HG03432 (cell line): ENCODE data around the gene IL22RA1.

Experiments
- ATAC-seq: cut with Tn5 transposase; IDR thresholded peaks from one replicate; pipeline ENCODE4 v1.9.1; 2021; ENCODE audit warnings: mild to moderate bottlenecking, moderate library complexity; ENCODE audit not compliant: unreplicated experiment

Gene IL22RA1

GRCh38 chr1:24167008-24167407 is 24.1 kb upstream of the IL22RA1 start:
- no peak for ATAC-seq

GRCh38 chr1:24165500-24165899 is 22.6 kb upstream of the IL22RA1 start:
- ATAC-seq, result no peak

GRCh38 chr1:24164004-24164403 is 21.1 kb upstream of the IL22RA1 start:
- ATAC-seq, result no peak

GRCh38 chr1:24162201-24162600 is 19.3 kb upstream of the IL22RA1 start:
- no peak for ATAC-seq

GRCh38 chr1:24161270-24161669 is 18.3 kb upstream of the IL22RA1 start:
- no peak for ATAC-seq

- no peak for ATAC-seq
These were observed 16.4 kb upstream of the IL22RA1 start for GRCh38 chr1:24159366-24159765.

GRCh38 chr1:24157918-24158481 is 15.1 kb upstream of the IL22RA1 start:
- ATAC-seq, result no peak

GRCh38 chr1:24156542-24157260 is 13.8 kb upstream of the IL22RA1 start:
- ATAC-seq, result no peak

GRCh38 chr1:24155011-24155782 is 12.3 kb upstream of the IL22RA1 start:
- ATAC-seq, result no peak

- ATAC-seq, result no peak
These were observed 11.3 kb upstream of the IL22RA1 start for GRCh38 chr1:24154215-24154614.

- no peak for ATAC-seq
These were observed 9.9 kb upstream of the IL22RA1 start for GRCh38 chr1:24152631-24153494.

- no peak for ATAC-seq
These were observed 8.2 kb upstream of the IL22RA1 start for GRCh38 chr1:24151175-24151533.

- ATAC-seq, result no peak
These were observed 7.6 kb upstream of the IL22RA1 start for GRCh38 chr1:24150234-24151174.

GRCh38 chr1:24149866-24150233 is 6.9 kb upstream of the IL22RA1 start:
- ATAC-seq, result no peak

- no peak for ATAC-seq
These were observed 4.9 kb upstream of the IL22RA1 start for GRCh38 chr1:24147816-24148215.

GRCh38 chr1:24147194-24147593 is 4.3 kb upstream of the IL22RA1 start:
- no peak for ATAC-seq

- ATAC-seq, result no peak
These were observed 1.5 kb downstream of the IL22RA1 start for GRCh38 chr1:24141311-24141997.

- no peak for ATAC-seq
These were observed 2.2 kb downstream of the IL22RA1 start for GRCh38 chr1:24140741-24141181.

- no peak for ATAC-seq
These were observed 3.0 kb downstream of the IL22RA1 start for GRCh38 chr1:24139841-24140425.
